SK-N-SH (cell line): Measurements from ENCODE around the gene TUBB3.
"Not testable (repeated sequence)": the region's sequence is repeated elsewhere in the genome, so short reads cannot be mapped to it uniquely, and the experiment has no call there.

ENCODE experiments used
- CTCF ChIP-seq: fragments of 200-600 bp; sonication (generic); IDR thresholded peaks from 2 replicates; pipeline ENCODE4 v1.6.1; 2017; ENCODE audit warnings: antibody characterized with exemption, mild to moderate bottlenecking, moderate library complexity
- EP300 ChIP-seq, 2 experiments: IDR thresholded peaks; 2 replicates each; pipeline versions ENCODE4 v1.4.0 to v1.6.1; 2012; ENCODE audit warnings: borderline replicate concordance in 1 of 2, low read depth in 1 of 2, low read length in 1 of 2
- MAX ChIP-seq: IDR thresholded peaks from 2 replicates; pipeline ENCODE4 v1.4.0; 2012; ENCODE audit warnings: low read depth
- MEF2A ChIP-seq: IDR thresholded peaks from 2 replicates; pipeline ENCODE4 v1.4.0; 2012; ENCODE audit warnings: low read depth, borderline replicate concordance
- NRF1 ChIP-seq: IDR thresholded peaks from 2 replicates; pipeline ENCODE4 v1.6.1; 2012; ENCODE audit warnings: low read depth, mild to moderate bottlenecking, low read length
- REST ChIP-seq: IDR thresholded peaks from 2 replicates; pipeline ENCODE4 v1.6.1; 2012; ENCODE audit warnings: mild to moderate bottlenecking, low read depth, low read length, moderate library complexity
- SMC3 ChIP-seq: IDR thresholded peaks from 2 replicates; pipeline ENCODE4 v1.6.1; 2012; ENCODE audit warnings: low read depth, low read length, improper control_type of control experiment
- TAF1 ChIP-seq: IDR thresholded peaks from 2 replicates; pipeline ENCODE4 v1.6.1; 2012; ENCODE audit warnings: low read depth, mild to moderate bottlenecking, low read length, moderate library complexity, borderline replicate concordance
- TEAD4 ChIP-seq: IDR thresholded peaks from 2 replicates; pipeline ENCODE4 v1.4.0; 2012; ENCODE audit warnings: mild to moderate bottlenecking, borderline replicate concordance; ENCODE audit not compliant: insufficient read depth
- YY1 ChIP-seq: IDR thresholded peaks from 2 replicates; pipeline ENCODE4 v1.4.0; 2012; ENCODE audit warnings: low read depth, mild to moderate bottlenecking

GRCh38 chr16:89967436-89967835, 44.3 kb downstream of the TUBB3 start:
- TF ChIP-seq NRF1; REST; CTCF; TAF1; TEAD4; YY1; SMC3; EP300 (IDR thresholded peaks at IDR 0.05; ENCODE audit: borderline replicate concordance in 1 of 2, low read depth in 1 of 2, low read length in 1 of 2); MAX; MEF2A: not testable (repeated sequence)
